Activated effector memory CD4-positive, alpha-beta T cell treated with anti-CD3 and anti-CD28 coated beads, Interleukin-2, amount 50 U/mL, for 16 hours (primary cell): ENCODE data around the gene TTYH3.
"Not testable (repeated sequence)": the region's sequence is repeated elsewhere in the genome, so short reads cannot be mapped to it uniquely, and the experiment has no call there.

Experiments
- DNase-seq: peaks from one replicate; pipeline ENCODE4 v3.0.0-alpha.2; 2020

The TTYH3 gene

GRCh38 chr7:2603044-2603965 is 28.5 kb upstream of the TTYH3 start:
- DNase-seq, result no peak

GRCh38 chr7:2604608-2605174 is 27.1 kb upstream of the TTYH3 start:
- DNase-seq, result no peak

- DNase-seq, result no peak
Observed at GRCh38 chr7:2605608-2606538, 25.9 kb upstream of the TTYH3 start.

GRCh38 chr7:2606539-2606936 is 25.2 kb upstream of the TTYH3 start:
- DNase-seq, result no peak

DNA sequence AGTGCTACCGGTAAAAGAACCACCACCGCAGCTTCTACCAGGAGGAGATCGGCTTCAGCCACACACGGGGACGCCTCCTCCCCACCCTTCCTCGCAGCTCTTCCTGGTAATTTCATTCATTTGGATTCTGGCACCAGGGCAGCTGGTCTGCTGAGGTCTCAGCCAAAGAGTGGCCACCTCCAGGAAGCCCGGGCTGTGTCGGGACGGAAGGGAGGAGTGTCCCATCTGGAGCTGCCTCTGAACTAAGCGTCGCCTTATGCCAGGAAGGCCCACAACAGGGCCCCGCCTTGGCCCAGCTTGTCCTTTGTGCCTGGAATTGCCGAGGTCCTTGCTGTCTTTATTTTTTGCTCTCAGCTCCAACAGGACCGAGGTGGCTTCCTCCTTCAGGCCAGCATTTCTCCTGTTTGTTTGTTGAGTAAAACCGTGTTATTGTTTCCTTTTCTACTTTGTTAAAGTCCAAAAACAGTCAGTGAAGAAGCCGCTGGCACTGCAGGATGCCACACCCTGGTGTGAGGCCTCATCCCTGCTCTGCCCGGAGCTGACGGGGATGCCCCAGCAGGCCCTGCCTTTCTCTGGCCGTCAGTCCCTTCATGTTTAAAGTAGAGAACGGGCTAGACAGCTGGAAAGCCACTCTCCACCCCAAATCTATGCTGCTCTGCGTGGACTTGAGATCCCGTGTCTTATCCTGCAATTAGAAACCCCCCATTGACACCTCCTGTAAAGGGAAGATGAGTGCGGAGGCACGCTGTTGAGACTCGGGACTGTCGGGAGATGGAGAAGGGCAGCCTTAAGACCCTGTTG is 24.5 kb upstream of the TTYH3 start:
- no peak for DNase-seq

DNA sequence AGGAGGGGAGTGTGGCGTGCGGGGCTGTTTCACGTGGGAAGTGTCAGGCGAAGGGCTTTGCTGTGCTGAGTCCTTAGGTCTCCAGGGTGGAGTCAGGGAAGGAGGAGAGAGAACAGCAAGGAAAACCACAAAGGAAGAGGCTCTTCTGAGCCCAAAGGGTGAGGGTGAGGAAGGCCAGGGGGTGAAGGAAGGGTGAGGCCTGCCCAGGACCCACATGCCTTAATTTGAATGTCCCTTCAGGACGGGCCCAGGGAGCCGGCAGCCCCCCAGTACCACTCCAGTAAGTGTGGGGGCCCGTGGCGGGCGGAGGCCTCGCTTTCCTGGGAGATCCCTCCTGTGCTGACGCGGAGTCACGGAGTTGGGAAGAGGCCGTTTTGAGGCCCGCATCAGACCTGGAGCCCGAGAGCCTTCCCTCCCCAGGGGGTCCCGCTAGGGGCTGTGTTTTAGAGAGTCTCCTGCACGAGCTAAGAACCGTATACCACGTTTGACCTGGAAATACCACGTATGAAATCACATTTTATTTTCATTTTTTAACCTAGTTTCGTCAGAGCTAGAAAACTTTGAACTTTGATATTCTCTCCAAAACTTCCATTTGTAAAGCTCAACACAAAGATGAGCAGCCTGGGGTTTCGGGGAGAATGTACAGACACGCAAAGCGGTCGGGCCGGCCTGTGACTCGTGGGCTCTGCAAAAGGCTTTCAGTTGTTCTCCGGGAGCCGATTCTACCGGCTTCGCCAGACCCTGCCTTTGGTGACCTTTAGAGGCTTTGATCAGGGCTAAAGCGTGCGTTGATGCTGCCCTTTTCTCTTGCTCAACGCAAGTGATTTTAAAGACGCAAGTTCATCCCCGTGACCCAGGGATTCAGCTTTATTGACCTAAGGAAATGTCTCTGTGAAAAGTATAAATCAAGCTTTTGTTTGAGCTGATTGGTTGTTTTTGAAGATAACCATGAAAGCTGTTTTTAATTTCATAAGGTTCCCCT is 23.6 kb upstream of the TTYH3 start:
- DNase-seq, result no peak

DNA sequence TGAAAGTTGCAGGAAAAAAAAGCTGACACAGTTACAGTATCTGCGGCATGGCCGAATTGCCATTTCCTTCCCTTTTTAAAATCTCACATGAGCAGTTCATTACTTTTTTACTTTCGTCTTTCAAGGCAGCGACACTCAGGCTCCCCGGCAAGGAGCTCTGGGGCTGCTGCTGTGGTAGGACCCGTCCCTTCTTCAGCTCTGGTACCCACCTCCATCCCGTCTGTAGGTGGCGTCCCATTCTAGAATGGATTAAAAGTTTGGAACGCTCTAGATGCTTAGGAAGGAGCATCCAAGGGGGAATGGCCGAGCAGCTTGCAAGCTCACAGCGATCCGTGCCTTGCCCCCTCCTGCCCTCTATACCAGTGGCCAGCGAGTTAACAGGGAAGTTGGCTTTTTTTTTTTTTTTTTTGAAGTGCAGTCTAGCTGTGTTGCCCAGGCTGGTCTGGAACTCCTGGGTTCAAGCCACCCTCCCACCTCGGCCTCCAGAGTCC is 22.8 kb upstream of the TTYH3 start:
- no peak for DNase-seq

GRCh38 chr7:2609646-2610045 is 22.1 kb upstream of the TTYH3 start:
- not testable (repeated sequence) for DNase-seq

DNA sequence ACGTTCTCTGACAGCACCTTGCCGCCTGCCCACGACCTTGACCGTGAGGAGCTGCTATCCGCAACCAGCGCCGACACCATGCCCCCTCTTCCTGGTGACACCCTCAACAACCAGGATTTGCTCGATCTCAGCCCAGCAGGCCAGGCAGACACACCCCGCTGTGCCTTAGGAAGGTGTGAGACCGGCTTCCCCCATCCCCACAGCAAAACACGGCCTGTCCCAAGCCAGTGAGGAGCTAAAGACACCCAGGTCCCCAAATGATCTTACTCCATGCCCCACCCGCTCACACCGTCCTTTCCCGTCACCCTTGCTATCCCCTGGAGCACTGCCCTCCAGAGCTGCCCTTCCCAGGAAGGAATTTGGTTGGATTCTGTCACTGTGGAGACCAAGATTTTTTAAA is 21.3 kb upstream of the TTYH3 start:
- DNase-seq, result no peak

- no peak for DNase-seq
Observed at GRCh38 chr7:2610898-2611297, 20.9 kb upstream of the TTYH3 start.

DNA sequence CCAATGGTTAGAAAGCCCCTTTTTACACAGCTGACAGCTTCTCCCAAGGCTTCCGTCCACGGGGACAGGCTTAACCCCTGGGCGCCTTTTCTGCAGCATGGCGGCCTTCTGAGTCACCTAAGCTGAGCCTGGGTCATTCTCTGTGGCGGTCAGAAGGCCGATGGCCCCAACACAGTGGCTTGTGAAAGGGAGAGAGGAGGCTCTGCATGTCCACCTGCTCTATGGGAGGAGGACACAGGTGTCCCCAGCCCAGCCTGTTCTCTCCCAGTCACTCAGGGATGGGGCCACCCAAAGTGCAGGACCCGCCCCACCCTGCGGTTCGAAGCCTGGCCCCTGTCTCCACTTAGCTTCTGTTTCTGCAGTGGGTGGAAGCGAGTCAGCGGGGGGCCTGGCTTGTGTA is 20.4 kb upstream of the TTYH3 start:
- no peak for DNase-seq

GRCh38 chr7:2611922-2612321 is 19.9 kb upstream of the TTYH3 start:
- DNase-seq, result no peak

GRCh38 chr7:2612445-2613097 is 19.2 kb upstream of the TTYH3 start:
- DNase-seq, result no peak

- no peak for DNase-seq
Observed at GRCh38 chr7:2613098-2613930, 18.5 kb upstream of the TTYH3 start.

DNA sequence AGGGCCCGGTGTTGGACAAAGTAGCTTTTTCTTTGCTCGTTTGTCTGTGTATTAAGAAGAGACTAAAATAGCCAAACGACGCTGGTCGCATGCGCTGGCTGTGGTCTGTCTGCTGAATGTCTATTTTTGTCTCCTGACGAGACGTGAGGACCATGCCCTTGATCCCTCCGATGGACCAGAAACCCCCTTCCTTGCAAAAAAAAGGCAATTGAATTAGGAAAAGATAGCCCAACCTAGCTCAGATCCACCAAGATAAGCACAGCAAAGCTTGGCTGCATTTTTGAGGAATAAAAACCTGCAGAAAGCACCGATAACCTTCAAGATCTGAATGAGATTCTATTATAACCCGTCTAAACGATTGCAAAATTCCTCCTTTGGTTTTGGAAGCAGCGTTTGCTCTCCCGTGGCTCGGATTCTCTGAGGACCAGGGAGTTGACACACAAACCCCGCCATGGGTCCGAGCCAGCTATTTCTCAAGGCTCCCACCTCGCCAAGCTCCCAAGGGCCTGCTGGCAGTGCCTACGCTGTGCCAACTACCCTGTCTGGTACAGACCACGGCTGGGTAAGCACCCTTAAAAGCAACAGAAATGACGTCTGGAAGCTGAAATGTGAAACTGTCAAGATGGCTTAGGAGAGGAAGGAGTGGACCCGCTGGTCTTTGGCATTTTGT is 17.7 kb upstream of the TTYH3 start:
- DNase-seq, result no peak

DNA sequence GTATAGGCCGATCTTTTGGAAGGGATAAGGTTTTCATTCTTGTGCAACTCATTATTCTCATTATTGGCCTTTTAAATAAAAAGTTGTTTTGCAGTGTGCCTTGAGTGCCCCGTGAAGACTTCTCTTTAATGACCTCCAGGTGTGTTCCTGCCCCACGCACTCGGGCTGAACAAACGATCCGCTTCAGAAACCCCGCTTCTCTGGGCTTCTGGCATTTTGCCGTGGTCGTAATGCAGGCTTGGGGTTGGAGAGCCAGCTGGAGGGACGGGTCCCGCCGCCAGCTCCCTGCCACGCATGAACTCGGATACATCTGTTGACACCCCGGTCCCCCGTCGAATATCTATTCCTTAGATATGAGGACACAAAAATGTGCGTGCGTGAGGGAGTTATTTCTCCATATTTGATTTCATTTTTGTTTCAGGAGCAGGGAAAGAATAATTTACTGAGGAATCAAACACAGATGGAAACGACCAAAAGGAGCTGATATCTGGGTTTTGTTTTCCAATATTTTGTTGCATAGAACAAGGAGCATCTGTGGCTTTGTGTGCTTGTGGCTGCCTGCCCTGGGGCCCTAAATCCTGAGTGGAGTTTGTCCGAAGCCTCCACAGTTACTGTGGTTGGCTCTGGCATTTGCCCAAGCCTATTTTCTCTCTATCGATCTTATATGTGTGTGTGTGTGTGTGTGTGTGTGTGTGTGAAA is 17.0 kb upstream of the TTYH3 start:
- DNase-seq, result no peak

- DNase-seq, result no peak
Observed at GRCh38 chr7:2616387-2617324, 15.1 kb upstream of the TTYH3 start.
